ENCODE data around the gene KIR2DL4.
"Not testable (repeated sequence)": the region's sequence is repeated elsewhere in the genome, so short reads cannot be mapped to it uniquely, and the experiment has no call there.

KIR2DL4 gene

DNA sequence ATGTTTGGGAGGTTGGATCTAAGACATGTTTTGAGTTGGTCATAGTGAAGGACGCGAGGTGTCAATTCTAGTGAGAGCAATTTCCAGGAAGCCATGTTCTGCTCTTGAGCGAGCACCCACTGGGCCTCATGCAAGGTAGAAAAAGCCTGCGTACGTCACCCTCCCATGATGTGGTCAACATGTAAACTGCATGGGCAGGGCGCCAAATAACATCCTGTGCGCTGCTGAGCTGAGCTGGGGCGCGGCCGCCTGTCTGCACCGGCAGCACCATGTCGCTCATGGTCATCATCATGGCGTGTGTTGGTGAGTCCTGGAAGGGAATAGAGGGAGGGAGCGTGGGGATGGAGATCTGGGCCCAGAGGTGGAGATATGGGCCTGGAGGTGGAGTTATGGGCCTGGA lies 29.1 kb downstream of the KIR2DL4 start, which contains the start of gene KIR2DS4:
TSS of gene KIR2DS4 (plus strand) at position 181 of the 400 bp plus-strand sequence.
- not testable (repeated sequence) for H3K4me1 ChIP-seq; H2AFZ ChIP-seq; H3K27me3 ChIP-seq (ENCODE audit: control insufficient read depth, insufficient read depth, low read length); H3K4me3 ChIP-seq (ENCODE audit: low read depth, low read length); H3K9me3 ChIP-seq (ENCODE audit: control insufficient read depth, low read length); H3K27ac ChIP-seq; H3K36me3 ChIP-seq (ENCODE audit: control insufficient read depth, insufficient read depth, low read length); H3K9ac ChIP-seq; H3K4me2 ChIP-seq (ENCODE audit: low read length); H3K79me2 ChIP-seq

DNA sequence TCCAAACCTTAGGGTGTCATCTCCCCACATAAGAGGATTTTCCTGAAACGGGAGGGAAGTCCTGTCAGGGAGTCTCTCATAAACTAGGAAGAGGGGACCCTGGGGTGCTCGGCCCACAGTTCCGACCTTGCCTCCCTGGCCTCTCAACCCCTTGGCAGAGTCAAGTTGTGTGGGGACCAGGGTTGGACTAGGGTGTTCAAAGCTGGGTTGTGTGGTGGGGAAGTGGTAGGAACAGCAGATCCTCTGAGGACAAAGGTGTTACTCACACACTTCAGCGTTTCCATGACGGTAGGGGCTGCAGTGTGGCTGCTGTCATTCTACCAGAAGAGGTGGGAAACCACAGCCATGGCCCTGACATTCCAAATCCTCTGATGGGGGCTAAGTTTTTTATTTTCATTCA lies 31.7 kb downstream of the KIR2DL4 start:
- not testable (repeated sequence) for H3K9me3 ChIP-seq (ENCODE audit: control insufficient read depth, low read length); H3K4me1 ChIP-seq; H3K79me2 ChIP-seq; H3K4me2 ChIP-seq (ENCODE audit: low read length); H3K9ac ChIP-seq; H3K27me3 ChIP-seq (ENCODE audit: control insufficient read depth, insufficient read depth, low read length); H3K4me3 ChIP-seq (ENCODE audit: low read depth, low read length); H2AFZ ChIP-seq; H3K27ac ChIP-seq; H3K36me3 ChIP-seq (ENCODE audit: control insufficient read depth, insufficient read depth, low read length)

DNA sequence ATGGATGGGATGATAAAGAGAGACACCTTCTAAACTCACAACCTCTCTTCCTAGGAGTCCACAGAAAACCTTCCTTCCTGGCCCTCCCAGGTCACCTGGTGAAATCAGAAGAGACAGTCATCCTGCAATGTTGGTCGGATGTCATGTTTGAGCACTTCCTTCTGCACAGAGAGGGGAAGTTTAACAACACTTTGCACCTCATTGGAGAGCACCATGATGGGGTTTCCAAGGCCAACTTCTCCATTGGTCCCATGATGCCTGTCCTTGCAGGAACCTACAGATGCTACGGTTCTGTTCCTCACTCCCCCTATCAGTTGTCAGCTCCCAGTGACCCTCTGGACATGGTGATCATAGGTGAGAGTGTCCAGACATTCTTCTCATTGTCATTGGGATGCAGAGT lies 34.1 kb downstream of the KIR2DL4 start:
- not testable (repeated sequence) for H3K9me3 ChIP-seq (ENCODE audit: control insufficient read depth, low read length); H3K36me3 ChIP-seq (ENCODE audit: control insufficient read depth, insufficient read depth, low read length); H3K4me1 ChIP-seq; H3K27ac ChIP-seq; H3K4me2 ChIP-seq (ENCODE audit: low read length); H3K79me2 ChIP-seq; H3K4me3 ChIP-seq (ENCODE audit: low read depth, low read length); H3K27me3 ChIP-seq (ENCODE audit: control insufficient read depth, insufficient read depth, low read length); H2AFZ ChIP-seq; H3K9ac ChIP-seq

DNA sequence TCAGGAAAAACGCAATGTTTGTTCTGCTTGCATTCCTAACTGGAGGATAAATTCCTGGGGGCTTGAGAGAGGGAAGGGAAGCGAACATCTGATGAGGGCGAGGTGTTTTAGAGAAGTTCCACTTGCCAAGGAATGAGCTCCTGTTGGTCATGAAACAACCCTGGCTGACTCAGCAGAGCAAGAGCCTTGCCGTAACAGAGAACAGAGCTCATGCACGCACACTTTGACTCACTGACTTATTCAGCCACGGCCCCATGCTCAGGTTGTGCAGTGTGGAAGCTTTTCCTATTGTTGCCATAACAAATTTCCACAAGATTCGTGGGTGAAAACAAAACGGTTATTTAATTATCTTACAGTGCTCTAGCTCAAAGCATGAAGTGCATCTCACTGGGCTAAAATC lies 39.8 kb downstream of the KIR2DL4 start:
- H3K27me3 ChIP-seq (ENCODE audit: control insufficient read depth, insufficient read depth, low read length); H3K4me3 ChIP-seq (ENCODE audit: low read depth, low read length); H3K9me3 ChIP-seq (ENCODE audit: control insufficient read depth, low read length); H3K79me2 ChIP-seq; H2AFZ ChIP-seq; H3K27ac ChIP-seq; H3K4me2 ChIP-seq (ENCODE audit: low read length); H3K9ac ChIP-seq; H3K36me3 ChIP-seq (ENCODE audit: control insufficient read depth, insufficient read depth, low read length); H3K4me1 ChIP-seq: not testable (repeated sequence)

GRCh38 chr19:54850061-54850640 lies 46.7 kb downstream of the KIR2DL4 start, which contains the start of gene KIR3DL2:
TSS of gene KIR3DL2 (plus strand) at chr19:54850443. CDS start at chr19:54850476, 33 bp downstream.
- H3K4me1 ChIP-seq; H3K27me3 ChIP-seq (ENCODE audit: control insufficient read depth, insufficient read depth, low read length); H3K27ac ChIP-seq; H2AFZ ChIP-seq; H3K79me2 ChIP-seq; H3K9ac ChIP-seq; H3K9me3 ChIP-seq (ENCODE audit: control insufficient read depth, low read length); H3K36me3 ChIP-seq (ENCODE audit: control insufficient read depth, insufficient read depth, low read length); H3K4me3 ChIP-seq (ENCODE audit: low read depth, low read length); H3K4me2 ChIP-seq (ENCODE audit: low read length): not testable (repeated sequence)

- Histone ChIP-seq H2AFZ (no peak overlapping the region), H3K4me2 (ENCODE audit: low read length) (no peak overlapping the region), H3K27me3 (ENCODE audit: control insufficient read depth, insufficient read depth, low read length) (no peaks in the 10 kb centered on the region), H3K4me1 (no peaks in the 10 kb centered on the region), H3K9ac (no peak overlapping the region), H3K36me3 (ENCODE audit: control insufficient read depth, insufficient read depth, low read length) (no peaks in the 10 kb centered on the region), H3K27ac (no peak overlapping the region), H3K79me2 (no peaks in the 10 kb centered on the region), H3K9me3 (ENCODE audit: control insufficient read depth, low read length) (no peaks in the 10 kb centered on the region), H3K4me3 (ENCODE audit: low read depth, low read length) (no peak overlapping the region)
- TF ChIP-seq CTCF (IDR thresholded peaks at IDR 0.05), result no peak
Measured at GRCh38 chr19:54850930-54851329, 47.5 kb downstream of the KIR2DL4 start.

DNA sequence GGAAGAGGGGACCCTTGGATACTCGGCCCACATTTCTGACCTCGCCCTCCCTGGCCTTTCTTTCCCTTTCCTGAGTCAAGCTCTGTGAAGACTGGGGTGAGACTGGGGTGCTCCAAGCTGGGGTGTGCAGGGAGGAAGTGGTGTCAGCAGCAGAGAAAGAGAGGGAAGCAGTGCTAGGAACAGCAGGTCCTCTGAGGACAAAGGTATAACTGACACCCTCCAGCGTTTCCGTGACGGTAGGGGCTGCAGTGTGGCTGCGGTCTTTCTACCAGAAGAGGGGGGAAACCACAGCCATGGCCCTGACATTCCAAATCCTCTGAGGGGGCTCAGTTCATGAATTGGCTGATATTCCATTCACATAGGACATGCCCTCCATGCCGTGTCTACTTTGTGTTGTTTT lies 47.9 kb downstream of the KIR2DL4 start:
- Histone ChIP-seq H3K27me3 (ENCODE audit: control insufficient read depth, insufficient read depth, low read length) (no peaks in the 10 kb centered on the region), H3K27ac (no peak overlapping the region), H3K9me3 (ENCODE audit: control insufficient read depth, low read length) (no peaks in the 10 kb centered on the region), H3K9ac (no peak overlapping the region), H3K36me3 (ENCODE audit: control insufficient read depth, insufficient read depth, low read length) (no peaks in the 10 kb centered on the region), H3K4me2 (ENCODE audit: low read length) (no peak overlapping the region), H3K79me2 (no peaks in the 10 kb centered on the region), H3K4me3 (ENCODE audit: low read depth, low read length) (no peak overlapping the region), H3K4me1 (no peaks in the 10 kb centered on the region), H2AFZ (no peak overlapping the region)
- TF ChIP-seq CTCF (IDR thresholded peaks at IDR 0.05), result no peak

GRCh38 chr19:54855241-54855640 lies 51.8 kb downstream of the KIR2DL4 start:
- H3K36me3 ChIP-seq (ENCODE audit: control insufficient read depth, insufficient read depth, low read length); H3K4me2 ChIP-seq (ENCODE audit: low read length); H3K79me2 ChIP-seq; H2AFZ ChIP-seq; H3K27me3 ChIP-seq (ENCODE audit: control insufficient read depth, insufficient read depth, low read length); H3K4me3 ChIP-seq (ENCODE audit: low read depth, low read length); H3K4me1 ChIP-seq; H3K9me3 ChIP-seq (ENCODE audit: control insufficient read depth, low read length); H3K27ac ChIP-seq; H3K9ac ChIP-seq: not testable (repeated sequence)

DNA sequence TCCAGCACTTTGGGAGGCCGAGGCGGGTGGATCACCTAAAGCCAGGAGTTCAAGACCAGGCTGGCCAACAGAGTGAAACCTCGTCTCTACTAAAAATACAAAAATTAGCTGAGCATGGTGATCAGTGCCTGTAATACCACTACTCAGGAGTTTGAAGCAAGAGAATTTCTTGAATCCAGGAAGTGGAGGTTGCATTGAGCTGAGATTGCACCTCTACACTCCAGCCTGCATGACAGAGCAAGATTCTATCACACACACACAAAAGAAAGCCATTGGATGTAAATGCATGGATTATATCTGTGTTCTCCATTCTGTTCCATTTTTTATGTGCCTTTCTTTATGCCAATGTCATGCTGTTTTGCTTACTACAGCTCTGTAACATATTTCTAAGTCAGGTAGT lies 55.1 kb downstream of the KIR2DL4 start:
- not testable (repeated sequence) for H2AFZ ChIP-seq; H3K4me3 ChIP-seq (ENCODE audit: low read depth, low read length); H3K36me3 ChIP-seq (ENCODE audit: control insufficient read depth, insufficient read depth, low read length); H3K27me3 ChIP-seq (ENCODE audit: control insufficient read depth, insufficient read depth, low read length); H3K79me2 ChIP-seq; H3K9me3 ChIP-seq (ENCODE audit: control insufficient read depth, low read length); H3K4me2 ChIP-seq (ENCODE audit: low read length); H3K27ac ChIP-seq; H3K4me1 ChIP-seq; H3K9ac ChIP-seq

DNA sequence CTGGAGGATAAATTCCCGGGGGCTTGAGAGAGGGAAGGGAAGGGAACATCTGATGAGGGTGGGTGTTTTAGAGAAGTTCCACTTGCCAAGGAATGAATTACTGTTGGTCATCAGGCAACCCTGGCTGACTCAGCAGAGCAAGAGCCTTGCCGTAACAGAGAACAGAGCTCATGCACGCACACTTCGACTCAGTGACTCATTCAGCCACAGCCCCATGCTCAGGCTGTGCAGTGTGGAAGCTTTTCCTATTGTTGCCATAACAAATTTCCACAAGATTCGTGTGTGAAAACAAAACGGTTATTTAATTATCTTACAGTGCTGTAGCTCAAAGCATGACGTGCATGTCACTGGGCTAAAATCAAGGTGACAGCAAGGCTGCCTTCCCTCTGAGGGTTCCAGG lies 56.0 kb downstream of the KIR2DL4 start:
- not testable (repeated sequence) for H3K9me3 ChIP-seq (ENCODE audit: control insufficient read depth, low read length); H3K79me2 ChIP-seq; H3K4me1 ChIP-seq; H3K27ac ChIP-seq; H3K4me2 ChIP-seq (ENCODE audit: low read length); H3K27me3 ChIP-seq (ENCODE audit: control insufficient read depth, insufficient read depth, low read length); H3K36me3 ChIP-seq (ENCODE audit: control insufficient read depth, insufficient read depth, low read length); H3K9ac ChIP-seq; H2AFZ ChIP-seq; H3K4me3 ChIP-seq (ENCODE audit: low read depth, low read length)

All from parathyroid adenoma (tissue), 2 donors.